Cardiac fibroblast (primary cell): Measurements from ENCODE around the gene AKAP6.

Experiments
- DNase-seq, 2 donors: peaks; one replicate each; pipeline versions ENCODE4 v3.0.0 to v3.0.0-alpha.2; 2010; ENCODE audit warnings: low read depth in 2 of 2
- H3K4me3 ChIP-seq, 2 donors: replicated peaks in 1 of 2; 1 replicate in 1 of 2; 2 replicates in 1 of 2; pipeline ENCODE4 v1.5.1; 2011; ENCODE audit warnings: low read depth in 2 of 2, low read length in 2 of 2, mild to moderate bottlenecking in 2 of 2, moderate library complexity in 1 of 2
- CTCF ChIP-seq: IDR thresholded peaks from one replicate; pipeline ENCODE4 v1.5.1; 2011; ENCODE audit warnings: low read depth, mild to moderate bottlenecking, low read length, inconsistent platforms

The AKAP6 gene

GRCh38 chr14:32821964-32822653, 493.0 kb downstream of the AKAP6 start:
- no peak for TF ChIP-seq CTCF
- DNase-seq: peak in 1 of 2 donors; percentile 45

GRCh38 chr14:32823706-32824105, 494.6 kb downstream of the AKAP6 start:
- H3K4me3 ChIP-seq: no peak overlapping the region
- no peak for TF ChIP-seq CTCF
- no peak for DNase-seq

More at GRCh38 chr14:32821964-32822653, 493.0 kb downstream of the AKAP6 start:
- H3K4me3 ChIP-seq: no peak overlapping the region

- no peak for DNase-seq
- no peak overlapping the region for H3K4me3 ChIP-seq
- TF ChIP-seq CTCF: no peak
These were observed 495.1 kb downstream of the AKAP6 start for GRCh38 chr14:32824195-32824594.

- no peak for TF ChIP-seq CTCF
- no peak overlapping the region for H3K4me3 ChIP-seq
- no peak for DNase-seq
These were observed 496.0 kb downstream of the AKAP6 start for GRCh38 chr14:32825058-32825457.

- TF ChIP-seq CTCF: peak; percentile 16
- H3K4me3 ChIP-seq: no peak overlapping the region
- peak; percentile 59 to 60 for DNase-seq
These were observed 497.4 kb downstream of the AKAP6 start for GRCh38 chr14:32826404-32827082.

GRCh38 chr14:32827514-32827913, 498.4 kb downstream of the AKAP6 start:
- H3K4me3 ChIP-seq: no peak overlapping the region
- no peak for DNase-seq
- TF ChIP-seq CTCF: no peak
